ENCODE measurements around the gene SLC25A33. TPM values are rescaled to one million over a fixed set of nuclear protein-coding genes. Genes with fewer than 3 reads are reported as not detected.
"Not testable (repeated sequence)": the region's sequence is repeated elsewhere in the genome, so short reads cannot be mapped to it uniquely, and the experiment has no call there.

SLC25A33 gene
- polyA plus RNA-seq, 1 donor = 4.4 TPM

DNA sequence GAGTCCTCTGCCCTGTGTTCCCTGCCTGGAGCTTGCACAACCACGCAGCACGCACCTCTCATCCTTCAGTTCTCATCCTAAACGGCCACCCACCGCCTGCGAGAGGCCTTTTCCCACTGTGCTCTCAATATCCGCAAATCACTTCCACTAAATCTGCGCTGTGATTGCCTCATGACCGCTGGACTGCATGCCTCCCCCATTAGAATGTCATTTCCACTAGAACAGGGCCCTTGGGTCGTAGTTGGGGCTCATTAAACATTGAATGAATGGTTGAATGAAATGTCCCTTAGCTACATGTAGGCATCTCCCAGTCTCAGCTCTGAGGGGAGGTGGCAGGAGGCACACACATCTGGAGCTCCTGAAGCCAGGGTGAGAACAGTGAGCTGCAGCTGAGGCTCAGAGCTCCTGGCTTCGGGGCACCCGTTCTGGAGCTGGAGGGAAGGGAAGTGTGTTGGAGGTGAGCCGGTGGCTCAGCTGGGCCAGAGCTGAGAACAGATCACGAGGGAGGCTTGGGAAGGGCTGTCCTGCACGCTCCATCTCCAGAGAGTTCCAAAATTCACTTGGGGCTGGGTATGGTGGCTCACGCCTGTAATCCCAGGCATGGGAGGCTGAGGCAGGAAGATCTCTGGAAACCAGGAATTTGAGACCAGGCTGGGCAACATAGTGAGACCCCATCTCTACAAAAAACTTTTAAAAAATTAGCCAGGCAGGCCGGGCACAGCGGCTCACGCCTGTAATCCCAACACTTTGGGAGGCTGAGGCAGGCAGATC, 79.8 kb downstream of the SLC25A33 start:
- DNase-seq = no peak

DNA sequence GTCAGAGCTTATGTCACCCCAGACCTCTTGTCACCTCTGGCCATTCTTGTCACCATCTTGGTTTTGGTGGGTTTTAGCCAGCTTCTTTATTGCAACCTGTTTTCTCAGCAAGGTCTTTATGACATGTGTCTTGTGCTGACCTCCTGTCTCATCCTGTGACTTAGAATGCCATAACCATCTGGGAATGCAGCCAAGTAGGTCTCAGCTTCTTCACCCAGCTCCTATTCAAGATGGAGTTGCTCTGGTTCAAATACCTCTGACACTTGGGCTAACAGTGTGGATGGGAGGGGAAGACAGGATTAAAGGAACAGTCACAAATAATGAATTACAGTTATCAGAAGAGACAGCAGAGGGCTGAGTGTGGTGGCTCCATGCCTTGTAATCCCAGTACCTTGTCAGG, 81.8 kb downstream of the SLC25A33 start:
- DNase-seq = no peak

DNA sequence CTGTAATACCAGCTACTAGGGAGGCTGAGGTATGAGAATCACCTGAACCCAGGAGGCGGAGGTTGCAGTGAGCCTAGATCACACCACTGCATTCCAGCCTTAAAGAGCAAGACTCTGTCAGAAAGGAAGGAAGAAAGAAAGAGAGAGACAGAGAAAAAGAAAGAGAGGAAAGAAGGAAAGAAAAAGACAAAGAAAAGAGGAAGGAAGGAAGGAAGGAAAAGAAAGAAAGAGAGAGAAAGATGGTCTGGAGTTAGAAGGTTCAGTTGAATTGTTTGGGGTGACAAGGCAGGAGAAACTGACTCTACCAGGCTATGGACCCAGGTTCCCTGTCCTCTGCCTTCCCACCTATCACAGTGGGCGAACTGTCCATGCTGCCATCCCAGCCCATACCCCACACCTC, 84.8 kb downstream of the SLC25A33 start:
- DNase-seq = no peak

DNA sequence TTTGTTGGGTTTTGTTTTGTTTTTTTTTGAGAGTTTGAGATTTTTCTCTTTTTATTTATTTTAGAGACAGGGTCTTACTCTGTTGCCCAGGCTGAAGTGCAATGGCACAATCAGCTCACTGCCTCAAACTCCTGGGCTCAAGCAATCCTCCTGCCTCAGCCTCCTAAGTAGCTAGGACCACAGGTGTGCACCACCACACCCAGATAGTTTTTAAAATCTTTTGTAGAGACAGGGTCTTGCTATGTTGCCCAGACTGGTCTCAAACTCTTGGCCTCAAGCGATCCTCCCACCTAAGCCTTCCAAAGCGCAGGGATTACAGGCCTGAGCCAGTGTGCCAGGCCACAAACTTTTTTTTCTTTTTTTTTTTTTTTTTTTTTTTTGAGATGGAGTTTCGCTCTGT, 85.8 kb downstream of the SLC25A33 start:
- not testable (repeated sequence) for DNase-seq

DNA sequence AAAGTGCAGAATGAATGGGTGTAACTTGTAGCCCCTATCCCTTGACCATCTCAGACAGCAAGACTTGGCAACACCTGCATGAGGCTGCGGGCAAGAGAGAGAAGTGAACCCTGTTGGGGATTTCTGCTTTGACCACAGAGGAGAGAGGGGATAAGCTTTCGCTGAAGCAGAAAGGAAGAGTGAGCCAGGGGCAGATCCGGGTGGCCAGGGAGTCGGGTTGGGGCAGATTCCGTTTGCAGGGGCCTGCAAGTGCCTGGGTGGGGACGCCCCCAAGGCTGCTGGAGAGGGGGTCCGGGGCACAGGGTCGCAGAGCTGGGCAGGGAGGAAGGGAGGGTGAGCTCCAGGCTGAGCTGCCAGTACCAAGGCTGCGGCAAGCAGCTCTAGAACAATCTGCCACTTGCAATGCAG, 86.9 kb downstream of the SLC25A33 start:
- no peak for DNase-seq

DNA sequence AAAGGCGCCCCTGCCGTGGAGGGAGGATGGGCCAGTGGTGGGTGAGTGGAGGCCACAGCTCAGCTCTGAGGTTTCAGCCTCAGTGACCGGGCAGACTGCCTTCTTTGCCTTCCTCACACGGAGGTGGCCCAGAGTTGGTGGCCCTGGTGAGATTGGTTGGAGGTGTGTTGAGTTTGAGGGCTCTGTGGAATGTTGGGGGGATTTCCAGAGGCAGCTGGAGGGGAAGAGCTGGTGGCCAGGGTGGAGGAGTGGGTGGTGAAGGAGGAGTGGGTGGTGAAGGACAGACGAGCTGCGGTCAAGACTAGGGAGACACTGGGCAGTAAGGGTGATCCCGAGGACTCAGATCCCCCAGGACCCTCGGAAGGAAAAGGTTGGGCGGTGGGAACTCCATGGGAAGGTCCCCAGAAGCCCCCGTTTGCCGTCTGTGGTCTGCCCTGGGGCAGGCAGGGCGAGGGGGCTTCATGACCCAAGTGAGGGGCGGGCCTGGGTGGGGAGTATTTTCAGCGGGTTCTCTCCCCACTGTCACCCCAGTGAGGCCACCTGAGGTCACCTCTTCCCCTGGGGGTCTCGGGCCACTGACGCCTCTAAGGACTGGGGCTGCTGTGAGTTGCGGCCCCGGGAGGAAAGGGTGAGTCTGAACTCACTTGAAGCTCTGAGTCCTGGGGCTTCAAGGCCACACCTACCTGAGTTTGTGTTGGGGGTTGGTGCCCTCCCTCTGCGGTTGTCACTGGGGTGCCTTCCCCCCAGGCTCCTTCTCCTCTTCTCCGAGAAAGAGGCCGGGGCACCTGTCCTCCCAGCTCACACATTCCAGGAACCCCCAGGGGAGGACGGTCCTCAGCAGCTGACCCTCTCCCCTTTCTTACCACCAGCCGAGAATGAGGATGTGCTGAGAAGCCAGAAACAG, 89.5 kb downstream of the SLC25A33 start:
- DNase-seq = no peak

DNA sequence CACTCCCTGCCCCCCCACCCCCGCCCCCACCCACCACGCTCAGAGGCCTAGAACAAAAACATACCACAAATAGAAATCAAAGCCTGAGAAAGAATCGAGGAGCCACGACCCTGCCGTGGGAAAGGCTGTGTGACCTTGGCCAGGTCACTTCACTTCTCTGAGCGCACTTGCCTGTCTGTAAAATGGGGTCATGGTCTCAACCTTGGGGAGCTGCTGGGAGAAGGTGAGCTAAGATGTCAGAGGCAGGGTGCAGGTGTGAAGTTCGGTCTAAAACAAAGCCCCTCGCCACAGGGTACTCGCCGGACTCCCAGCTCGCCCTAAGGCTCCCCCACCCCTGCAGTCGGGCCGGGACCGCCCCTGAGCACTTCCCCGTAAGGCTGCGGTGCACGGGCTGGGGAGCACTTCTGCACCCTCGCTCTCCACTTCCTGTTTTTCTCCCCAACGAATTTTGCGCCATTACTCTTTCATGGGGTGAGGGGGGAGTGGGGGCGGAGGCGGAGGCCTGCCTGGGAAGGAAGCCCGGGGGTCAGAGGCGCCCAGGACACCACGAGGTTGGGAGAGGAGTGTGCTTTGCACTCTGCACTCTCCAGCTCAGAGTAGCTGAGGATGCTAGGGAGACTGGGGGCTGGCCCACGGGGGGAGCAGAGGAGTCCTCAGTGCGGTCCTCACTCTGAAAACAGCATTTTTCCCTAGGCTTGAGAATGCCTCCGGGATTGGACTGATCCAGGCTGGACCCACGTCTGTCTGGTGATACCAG, 90.4 kb downstream of the SLC25A33 start:
- DNase-seq = no peak

DNA sequence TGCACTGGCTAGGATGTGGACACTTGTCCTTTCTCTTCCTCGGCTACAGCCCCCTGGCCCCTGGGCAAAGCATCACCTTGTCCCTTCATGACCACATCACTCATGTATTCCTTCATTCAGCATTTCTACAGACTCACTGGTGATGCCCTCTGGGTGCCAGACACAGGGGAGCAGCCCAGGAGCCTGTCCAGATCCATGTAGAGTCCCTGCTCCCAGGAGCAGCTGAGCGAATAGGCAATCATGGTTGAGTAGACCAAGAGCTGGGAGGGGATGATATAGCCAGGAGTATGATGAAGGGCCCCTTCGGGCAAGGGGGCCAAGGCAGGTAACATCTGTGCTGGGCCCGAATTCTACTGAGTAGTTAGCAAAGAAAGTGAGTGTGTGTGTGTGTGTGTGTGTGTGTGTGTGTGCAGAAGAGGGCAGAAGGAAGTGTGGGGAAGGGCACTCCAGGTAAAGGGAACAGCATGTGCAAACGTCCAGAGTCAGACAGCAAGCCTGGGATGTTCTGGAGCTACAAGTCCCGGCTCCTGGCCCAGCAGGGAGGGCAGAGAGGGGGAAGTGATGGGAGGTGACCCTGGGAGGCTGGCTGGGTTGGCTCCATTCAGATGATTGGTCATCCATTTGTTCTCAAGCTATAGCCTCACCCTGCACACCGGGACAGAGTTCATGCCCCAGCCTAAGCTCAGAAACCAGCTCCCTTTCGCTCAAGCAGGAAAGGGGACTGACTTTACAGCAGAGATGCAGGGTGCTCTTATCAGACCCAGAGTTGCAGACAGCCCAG, 91.3 kb downstream of the SLC25A33 start:
- no peak for DNase-seq

DNA sequence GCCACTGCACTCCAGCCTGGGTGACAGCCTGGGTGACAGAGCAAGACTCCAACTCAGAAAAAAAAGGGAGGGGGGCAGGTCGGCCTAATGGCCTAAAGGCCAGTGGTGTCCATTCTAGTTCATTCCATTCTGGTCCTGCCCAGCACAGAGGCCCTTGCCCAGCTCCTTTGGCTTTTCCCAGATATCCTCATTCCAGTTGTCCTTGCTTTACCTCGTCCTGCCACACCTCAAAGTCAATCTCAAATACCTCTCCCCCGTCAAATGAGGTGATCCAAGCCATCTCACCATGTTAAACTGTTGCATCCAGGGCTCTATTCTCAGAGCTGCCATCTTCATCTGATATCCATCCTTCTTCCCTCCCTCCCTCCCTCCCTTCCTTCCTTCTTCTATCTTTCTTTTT, 92.3 kb downstream of the SLC25A33 start:
- no peak for DNase-seq

DNA sequence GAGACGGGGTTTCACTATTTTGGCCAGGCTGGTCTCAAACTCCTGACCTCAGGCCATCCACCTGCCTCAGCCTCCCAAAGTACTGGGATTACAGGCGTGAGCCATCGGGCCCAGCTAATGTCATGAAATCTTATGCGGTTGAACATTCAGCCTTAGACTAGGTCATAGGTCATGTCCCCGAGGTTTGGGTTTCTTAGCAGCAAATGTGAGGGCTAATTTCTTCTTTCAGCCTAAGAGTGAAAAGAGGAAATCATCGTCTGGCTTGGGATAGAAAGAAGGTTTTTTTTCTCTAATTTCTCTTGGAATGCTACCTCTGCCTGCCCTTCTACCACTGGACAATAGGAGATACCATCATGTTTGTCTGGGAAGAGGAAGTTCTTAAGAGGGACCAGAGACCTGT, 94.2 kb downstream of the SLC25A33 start:
- DNase-seq = no peak

DNA sequence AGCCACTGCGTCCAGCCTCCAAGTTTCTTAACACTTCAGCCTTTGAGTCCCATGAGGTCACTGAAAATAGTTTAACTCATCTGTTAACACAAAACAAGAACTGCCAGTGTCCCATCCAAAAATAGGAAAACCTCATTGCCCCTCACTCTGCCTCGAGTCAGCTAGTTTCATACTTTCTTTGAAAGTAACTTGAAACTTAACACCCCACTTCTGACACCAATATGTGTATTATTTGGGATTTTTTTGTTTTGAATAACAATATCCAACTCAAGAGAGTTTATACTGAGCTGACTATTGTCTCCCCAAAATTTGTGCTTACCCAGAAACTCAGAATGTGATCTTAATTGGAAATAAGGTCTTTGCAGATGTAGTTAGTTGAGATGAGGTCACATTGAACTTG, 95.3 kb downstream of the SLC25A33 start:
- DNase-seq = no peak

Other genes starting within 250 kb of the SLC25A33 start
- 9.8 TPM for gene SPSB1, start 246.6 kb upstream of the SLC25A33 start, polyA plus RNA-seq (ENCODE audit: insufficient read length)
- 17.1 TPM for gene TMEM201, start 49.4 kb downstream of the SLC25A33 start, polyA plus RNA-seq (ENCODE audit: insufficient read length)
- gene PIK3CD, start 112.3 kb downstream of the SLC25A33 start, polyA plus RNA-seq (ENCODE audit: insufficient read length) = 7.0 TPM